H1 (cell line): Measurements from ENCODE around the gene FRMPD4. TPM values are rescaled to one million over a fixed set of nuclear protein-coding genes. Genes with fewer than 3 reads are reported as not detected.

Experiments used
- CHD1 ChIP-seq: IDR thresholded peaks from 2 replicates; pipeline ENCODE4 v1.6.1; 2012; ENCODE audit warnings: low read depth, low read length, improper control_type of control experiment
- CTBP2 ChIP-seq: IDR thresholded peaks from 2 replicates; pipeline ENCODE4 v1.7.0; 2011; ENCODE audit warnings: borderline replicate concordance, mild to moderate bottlenecking, moderate library complexity, mixed read lengths, low read length; ENCODE audit not compliant: insufficient read depth, insufficient read length
- RXRA ChIP-seq: IDR thresholded peaks from 2 replicates; pipeline ENCODE4 v1.6.1; 2011; ENCODE audit warnings: low read depth, mild to moderate bottlenecking, low read length, moderate library complexity; ENCODE audit not compliant: insufficient read depth
- SIN3A ChIP-seq, 2 experiments: IDR thresholded peaks in 1 of 2; conservative IDR thresholded peaks in 1 of 2; 2 replicates each; pipeline ENCODE4 v1.6.1; 2011 to 2012; ENCODE audit warnings: low read length in 2 of 2, improper control_type of control experiment in 1 of 2, low read depth in 1 of 2, mild to moderate bottlenecking in 1 of 2
- polyA plus RNA-seq, 7 experiments: library from polyadenylated mRNA; depleted of rRNA in 3 of 7; stranded (reverse) in 5 of 7; unstranded in 2 of 7; fragments of >200 nt in 5 of 7; fragments of 200-250 nt in 2 of 7; gene quantifications; 1 replicate in 5 of 7; 2 replicates in 1 of 7; 4 replicates in 1 of 7; pipeline versions ENCODE4 v1.2.1 to v1.2.3, GENCODE V29; 2011 to 2013; ENCODE audit warnings: missing spikeins in 2 of 7, mixed read lengths in 2 of 7
- total RNA-seq: library from RNA; stranded (reverse); fragmentation: NEBNext Ultra II Directional; extraction: Animal tissue kit (Norgen Biotek cat#: 25700); gene quantifications from 2 replicates; pipeline ENCODE4 v1.2.1, GENCODE V29; 2021
- TF ChIP-seq, protein P1 (sequence below): IDR thresholded peaks from 2 replicates; pipeline ENCODE4 v1.6.1; 2011; ENCODE audit warnings: low read length, improper control_type of control experiment

FRMPD4 gene
- total and polyA plus RNA-seq, 2 of the 8 experiments (the other 6 are each of a cell fraction or from before 2014, with no cell fraction given), result 0.02 to 0.37 TPM

DNA sequence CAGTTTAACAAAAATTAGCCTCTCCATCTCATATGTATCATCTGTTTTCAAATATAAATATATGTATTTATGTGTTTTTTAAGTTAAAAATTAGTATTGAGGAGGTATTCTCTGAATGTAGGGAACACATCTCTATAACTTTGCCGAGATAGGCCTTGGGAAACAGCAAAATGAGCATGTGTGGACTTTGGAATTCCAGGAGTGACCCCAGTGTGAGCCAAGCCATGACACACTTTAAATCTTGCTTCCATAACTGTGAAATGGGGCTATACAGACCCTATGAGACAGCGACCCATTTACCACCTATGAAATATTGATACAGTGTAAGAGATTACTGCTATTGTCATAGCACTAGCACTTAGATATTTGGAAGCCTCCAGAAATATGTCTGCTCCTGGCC lies 58.8 kb downstream of the FRMPD4 start (continued):
- TF ChIP-seq, protein P1, sequence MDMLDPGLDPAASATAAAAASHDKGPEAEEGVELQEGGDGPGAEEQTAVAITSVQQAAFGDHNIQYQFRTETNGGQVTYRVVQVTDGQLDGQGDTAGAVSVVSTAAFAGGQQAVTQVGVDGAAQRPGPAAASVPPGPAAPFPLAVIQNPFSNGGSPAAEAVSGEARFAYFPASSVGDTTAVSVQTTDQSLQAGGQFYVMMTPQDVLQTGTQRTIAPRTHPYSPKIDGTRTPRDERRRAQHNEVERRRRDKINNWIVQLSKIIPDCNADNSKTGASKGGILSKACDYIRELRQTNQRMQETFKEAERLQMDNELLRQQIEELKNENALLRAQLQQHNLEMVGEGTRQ, result no peak
- TF ChIP-seq RXRA, result no peak
- TF ChIP-seq SIN3A (conservative IDR thresholded peaks at IDR 0.05 in 1 of 2, IDR thresholded peaks at IDR 0.05 in 1 of 2; ENCODE audit: low read depth in 1 of 2, low read length in 2 of 2), result no peak
- TF ChIP-seq CHD1, result no peak
- TF ChIP-seq CTBP2, result no peak
